HL-60 (cell line): ENCODE data around the gene PLS3.

Source experiments
- DNase-seq, 2 experiments: peaks; one replicate each; pipeline ENCODE4 v3.0.0-alpha.2; 2010 to 2020; ENCODE audit warnings: low read depth in 1 of 2, low spot score in 1 of 2
- H3K27ac ChIP-seq: fragments of 250-450 bp; sonication (Bioruptor Pico); replicated peaks from 2 replicates; pipeline ENCODE4 v1.5.1; 2020; ENCODE audit warnings: mild to moderate bottlenecking, moderate library complexity
- H3K27me3 ChIP-seq: fragments of 250-450 bp; sonication (Bioruptor Pico); 2 replicates; pipeline ENCODE4 v1.5.1; 2021; ENCODE audit warnings: mild to moderate bottlenecking, moderate library complexity; ENCODE audit not compliant: insufficient read depth, poor library complexity, severe bottlenecking
- H3K4me3 ChIP-seq: replicated peaks from 2 replicates; pipeline ENCODE4 v1.5.1; 2011; ENCODE audit warnings: mild to moderate bottlenecking, control low read depth, low read length; ENCODE audit not compliant: insufficient read depth
- CTCF ChIP-seq: IDR thresholded peaks from one replicate; pipeline ENCODE4 v1.5.1; 2011; ENCODE audit warnings: low read length, control low read depth, inconsistent platforms; ENCODE audit not compliant: insufficient read depth
- GABPA ChIP-seq: IDR thresholded peaks from 2 replicates; pipeline ENCODE4 v1.6.1; 2012; ENCODE audit warnings: low read depth
- POLR2AphosphoS5 ChIP-seq: IDR thresholded peaks from 2 replicates; pipeline ENCODE4 v1.6.1; 2012; ENCODE audit warnings: low read depth
- REST ChIP-seq: IDR thresholded peaks from 2 replicates; pipeline ENCODE4 v1.6.1; 2012; ENCODE audit warnings: low read depth; ENCODE audit not compliant: insufficient replicate concordance
- SPI1 ChIP-seq: IDR thresholded peaks from 2 replicates; pipeline ENCODE4 v1.6.1; 2012; ENCODE audit warnings: low read depth, mild to moderate bottlenecking, borderline replicate concordance

Gene PLS3

GRCh38 chrX:115549008-115549407 lies 12.0 kb upstream of the PLS3 start:
- Histone ChIP-seq H3K4me3 (no peak overlapping the region), H3K27me3 (no peaks in the 10 kb centered on the region), H3K27ac (no peak overlapping the region)
- no peak for TF ChIP-seq REST
- no peak for TF ChIP-seq CTCF
- TF ChIP-seq SPI1, result no peak
- no peak for TF ChIP-seq GABPA
- TF ChIP-seq POLR2AphosphoS5, result no peak
- DNase-seq, result no peak

- no peaks in the 10 kb centered on the region for H3K27me3 ChIP-seq
- TF ChIP-seq SPI1, result no peak
- TF ChIP-seq GABPA, result no peak
- TF ChIP-seq REST, result no peak
- no peak for TF ChIP-seq POLR2AphosphoS5
- TF ChIP-seq CTCF, result no peak
- no peak overlapping the region for H3K4me3 ChIP-seq
- no peak for DNase-seq
- H3K27ac ChIP-seq, result no peak overlapping the region
Observed at GRCh38 chrX:115553171-115553570, 7.8 kb upstream of the PLS3 start.

GRCh38 chrX:115559672-115560071 lies 1.3 kb upstream of the PLS3 start:
- H3K27ac ChIP-seq, result no peak overlapping the region
- TF ChIP-seq SPI1 (no peak), CTCF (no peak), GABPA (no peak), POLR2AphosphoS5 (no peak), REST (no peak)

More at GRCh38 chrX:115559672-115560071, 1.3 kb upstream of the PLS3 start:
- H3K4me3 ChIP-seq, result no peak overlapping the region
- peaks cover 32% of the 10 kb centered on the region for H3K27me3 ChIP-seq
- no peak for DNase-seq
